GM18858 (cell line): ENCODE data around the gene DNAJB2.
"Not testable (repeated sequence)": the region's sequence is repeated elsewhere in the genome, so short reads cannot be mapped to it uniquely, and the experiment has no call there.

Experiments used
- ATAC-seq: cut with Tn5 transposase; IDR thresholded peaks from one replicate; pipeline ENCODE4 v1.9.1; 2021; ENCODE audit not compliant: unreplicated experiment

The DNAJB2 gene

DNA sequence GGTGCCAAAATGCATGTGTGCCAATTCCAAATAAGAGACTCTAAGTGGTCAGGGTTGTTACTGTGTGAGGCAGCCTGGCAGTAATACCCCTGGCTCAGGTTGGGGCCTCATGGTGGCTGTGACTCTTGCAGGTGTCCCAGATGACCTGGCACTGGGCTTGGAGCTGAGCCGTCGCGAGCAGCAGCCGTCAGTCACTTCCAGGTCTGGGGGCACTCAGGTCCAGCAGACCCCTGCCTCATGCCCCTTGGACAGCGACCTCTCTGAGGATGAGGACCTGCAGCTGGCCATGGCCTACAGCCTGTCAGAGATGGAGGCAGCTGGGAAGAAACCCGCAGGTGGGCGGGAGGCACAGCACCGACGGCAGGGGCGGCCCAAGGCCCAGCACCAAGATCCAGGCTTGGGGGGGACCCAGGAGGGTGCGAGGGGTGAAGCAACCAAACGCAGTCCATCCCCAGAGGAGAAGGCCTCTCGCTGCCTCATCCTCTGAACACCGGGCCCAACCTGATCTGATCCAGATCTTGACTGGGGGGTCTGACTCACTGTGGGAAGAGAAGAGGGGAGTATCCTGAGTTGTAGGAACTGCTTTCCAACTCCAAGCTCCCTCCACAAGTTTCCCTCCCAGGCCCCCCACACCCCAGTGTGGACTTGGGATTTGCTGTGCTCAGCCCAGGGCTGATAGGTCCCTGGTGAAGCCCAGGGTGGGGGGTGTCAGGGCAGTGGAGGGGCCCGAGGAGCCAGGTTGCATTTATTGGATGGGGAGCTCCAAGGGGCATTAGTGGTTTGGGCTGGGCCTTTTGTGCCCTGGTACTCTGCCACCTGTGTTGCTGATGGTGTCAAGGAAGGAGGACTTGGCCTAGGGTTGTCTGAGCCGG, 5.6 kb downstream of the DNAJB2 start:
- no peak for ATAC-seq

DNA sequence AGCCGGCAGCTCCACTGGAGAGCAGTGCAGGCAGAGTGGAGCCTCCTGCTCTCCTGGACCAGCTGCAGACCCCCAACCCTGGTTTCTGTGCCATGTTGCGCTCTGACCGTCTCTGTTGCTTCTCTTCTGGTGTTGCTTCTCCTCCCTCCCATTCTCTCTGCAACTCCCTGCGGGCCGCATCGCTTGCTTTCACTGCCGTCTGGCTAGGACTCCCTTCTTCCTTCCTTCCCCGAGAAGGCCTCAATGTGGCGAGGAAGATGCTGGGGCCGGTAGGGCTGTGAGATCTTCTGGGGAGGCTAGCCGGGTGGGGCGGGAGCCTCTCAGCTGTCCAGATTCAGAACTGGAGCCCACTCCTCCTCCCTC, 6.2 kb downstream of the DNAJB2 start:
- ATAC-seq: no peak

DNA sequence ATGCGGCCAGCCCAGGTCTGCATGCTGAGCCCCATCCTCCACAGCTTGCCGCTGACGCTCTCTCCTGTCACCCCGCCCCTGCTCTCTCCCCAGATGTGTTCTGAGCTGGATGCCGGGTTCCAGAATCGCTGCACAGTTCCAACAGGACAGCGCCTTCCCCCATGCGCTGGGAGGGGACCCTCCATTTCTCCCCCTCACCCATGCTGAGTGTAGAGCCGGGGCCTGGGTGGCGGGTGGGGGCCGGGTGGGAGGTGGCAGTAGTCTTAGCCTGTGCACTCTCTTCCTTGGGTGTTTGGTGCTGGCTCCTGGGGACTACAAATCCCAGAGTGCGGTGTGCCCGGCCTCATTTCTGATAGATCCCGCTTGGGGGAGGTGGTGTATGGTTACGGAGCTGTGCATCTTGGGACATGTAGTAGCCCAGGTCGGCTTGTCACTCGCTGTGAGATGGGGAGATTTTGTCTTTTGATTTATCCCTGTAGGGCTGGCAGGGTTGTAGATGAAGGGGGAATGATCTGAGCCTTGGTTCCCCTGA, 6.8 kb downstream of the DNAJB2 start:
- ATAC-seq: no peak

DNA sequence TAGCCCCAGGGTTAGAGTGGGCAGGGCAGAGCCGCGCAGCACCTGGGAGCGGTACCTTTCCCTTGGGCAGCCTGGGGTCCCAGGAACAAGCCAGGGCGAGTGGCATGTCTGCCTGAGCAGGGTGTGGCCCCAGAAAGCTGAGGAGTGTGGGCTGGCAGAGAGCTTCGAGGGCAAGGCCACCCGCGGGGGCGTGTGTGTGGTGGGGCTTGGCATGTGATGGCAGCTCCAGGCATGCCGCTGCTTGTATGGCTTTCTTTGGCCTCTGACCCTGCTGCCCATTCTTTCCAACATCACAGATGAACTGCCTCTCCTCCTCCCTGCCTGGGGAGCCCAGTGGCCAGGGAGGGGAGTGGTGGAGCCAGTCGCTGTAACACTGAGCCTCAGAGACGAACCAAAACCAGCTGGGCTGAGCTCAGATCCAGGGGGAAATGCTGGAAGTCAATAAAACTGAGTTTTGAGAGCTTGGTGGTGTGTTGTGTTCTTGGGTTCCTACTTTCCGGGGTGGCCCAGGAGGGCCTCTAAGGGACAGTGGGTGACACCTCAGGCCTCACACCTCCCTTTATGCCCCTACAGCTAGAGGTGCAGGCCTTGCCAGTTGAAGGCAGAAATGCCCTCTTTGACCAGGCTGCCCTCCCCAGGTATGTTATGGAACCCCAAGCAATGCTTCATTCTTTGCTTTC, 7.4 kb downstream of the DNAJB2 start:
- ATAC-seq: no peak

DNA sequence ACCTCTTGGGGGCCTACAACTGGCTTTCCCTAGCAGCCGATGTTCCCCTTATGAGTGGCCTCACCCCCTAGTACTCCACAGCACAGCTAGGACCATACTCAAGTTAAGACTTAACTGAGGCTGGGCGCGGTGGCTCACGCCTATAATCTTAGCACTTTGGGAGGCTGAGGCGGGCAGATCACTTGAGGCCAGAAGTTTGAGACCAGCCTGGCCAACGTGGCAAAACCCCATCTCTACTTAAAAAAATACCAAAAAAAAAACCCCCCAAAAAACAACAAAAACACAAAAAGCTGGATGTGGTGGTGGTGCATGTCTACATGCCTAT, 7.9 kb downstream of the DNAJB2 start:
- ATAC-seq: not testable (repeated sequence)

DNA sequence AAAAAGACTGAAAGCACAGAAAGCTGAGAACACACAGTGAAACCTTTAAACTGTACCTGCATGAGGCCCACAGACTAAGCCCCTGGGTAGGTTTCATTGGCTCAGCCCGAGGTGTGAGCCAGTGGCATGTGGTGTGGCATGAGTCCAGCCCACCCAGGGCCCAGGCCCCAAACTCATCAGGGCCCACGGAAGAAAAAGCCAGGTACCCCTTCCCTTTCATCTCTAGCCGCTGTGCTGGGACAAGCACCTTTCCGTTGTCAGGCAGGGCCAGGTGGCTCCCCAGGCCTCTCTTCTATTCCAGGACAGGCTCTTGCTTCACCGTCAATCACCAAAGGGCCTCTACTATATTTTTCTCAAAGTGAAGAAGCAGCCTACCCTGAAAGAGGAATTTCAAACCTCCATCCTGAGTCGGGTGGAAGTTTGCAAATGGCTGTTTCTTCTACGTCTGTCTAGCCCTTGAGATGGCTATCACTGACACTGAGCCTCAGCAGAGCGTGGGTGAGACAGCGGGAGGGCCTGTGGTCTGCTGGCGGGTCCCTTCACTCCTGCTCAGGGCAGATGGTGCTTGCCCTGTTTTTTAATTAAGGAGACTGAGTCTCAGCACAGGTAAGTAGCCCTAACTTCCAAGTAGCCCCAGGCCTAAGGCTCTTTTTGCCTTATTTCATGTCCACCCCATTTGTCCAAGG, 8.6 kb downstream of the DNAJB2 start:
- no peak for ATAC-seq

DNA sequence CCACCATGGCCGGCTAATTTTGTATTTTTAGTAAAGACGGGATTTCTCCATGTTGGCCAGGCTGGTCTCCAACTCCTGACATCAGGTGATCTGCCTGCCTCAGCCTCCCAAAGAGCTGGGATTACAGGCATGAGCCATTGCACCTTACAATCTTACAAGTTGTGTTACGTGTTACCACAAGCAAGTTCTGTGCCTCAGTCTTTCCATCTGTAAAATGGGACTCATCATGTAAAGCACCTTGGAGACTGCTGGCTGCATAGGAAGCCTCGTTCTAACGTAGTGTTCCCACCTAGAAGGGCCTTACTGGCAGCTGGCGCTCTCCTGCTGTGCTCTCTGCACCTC, 10.0 kb downstream of the DNAJB2 start:
- ATAC-seq: no peak

DNA sequence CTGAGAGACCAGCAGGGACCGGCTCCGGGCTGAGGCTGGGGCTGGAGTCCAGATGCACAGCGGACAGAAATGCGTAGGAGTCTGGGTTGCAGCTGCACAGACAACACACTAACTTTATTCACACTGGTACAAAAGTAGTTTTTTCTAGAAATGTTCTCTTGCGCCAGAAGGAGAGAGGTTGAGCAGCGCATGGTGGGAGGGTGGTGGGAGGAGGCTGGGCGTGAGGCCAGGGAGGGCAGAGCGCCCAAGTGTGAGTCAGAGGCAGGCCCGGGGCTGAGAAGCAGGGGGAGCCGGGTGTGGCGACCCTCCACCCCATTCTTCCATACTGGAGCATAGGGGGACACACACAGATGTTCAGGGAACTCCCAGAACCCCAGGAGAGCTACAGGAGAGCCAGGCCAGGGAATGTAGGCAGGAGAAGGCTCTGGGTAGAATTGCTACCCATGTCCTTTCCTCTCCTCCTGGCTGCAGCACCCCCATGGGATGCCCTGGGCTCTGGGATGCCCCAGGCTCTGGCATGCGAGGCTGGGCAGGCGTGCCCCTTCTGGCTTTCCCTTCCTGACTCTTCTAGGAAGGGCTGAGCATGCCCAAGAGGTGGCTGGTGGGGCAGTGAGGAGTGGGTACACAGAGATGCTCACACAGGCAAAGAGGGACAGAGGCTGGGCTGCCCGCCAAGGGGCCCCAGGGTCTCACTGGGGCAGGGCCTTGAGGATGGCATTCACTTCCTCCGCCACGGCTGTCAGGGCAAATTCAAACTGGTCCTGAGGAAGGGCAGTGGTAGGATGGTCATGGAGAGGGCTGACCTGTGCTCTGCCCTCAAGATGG, 10.6 kb downstream of the DNAJB2 start:
- ATAC-seq: no peak

DNA sequence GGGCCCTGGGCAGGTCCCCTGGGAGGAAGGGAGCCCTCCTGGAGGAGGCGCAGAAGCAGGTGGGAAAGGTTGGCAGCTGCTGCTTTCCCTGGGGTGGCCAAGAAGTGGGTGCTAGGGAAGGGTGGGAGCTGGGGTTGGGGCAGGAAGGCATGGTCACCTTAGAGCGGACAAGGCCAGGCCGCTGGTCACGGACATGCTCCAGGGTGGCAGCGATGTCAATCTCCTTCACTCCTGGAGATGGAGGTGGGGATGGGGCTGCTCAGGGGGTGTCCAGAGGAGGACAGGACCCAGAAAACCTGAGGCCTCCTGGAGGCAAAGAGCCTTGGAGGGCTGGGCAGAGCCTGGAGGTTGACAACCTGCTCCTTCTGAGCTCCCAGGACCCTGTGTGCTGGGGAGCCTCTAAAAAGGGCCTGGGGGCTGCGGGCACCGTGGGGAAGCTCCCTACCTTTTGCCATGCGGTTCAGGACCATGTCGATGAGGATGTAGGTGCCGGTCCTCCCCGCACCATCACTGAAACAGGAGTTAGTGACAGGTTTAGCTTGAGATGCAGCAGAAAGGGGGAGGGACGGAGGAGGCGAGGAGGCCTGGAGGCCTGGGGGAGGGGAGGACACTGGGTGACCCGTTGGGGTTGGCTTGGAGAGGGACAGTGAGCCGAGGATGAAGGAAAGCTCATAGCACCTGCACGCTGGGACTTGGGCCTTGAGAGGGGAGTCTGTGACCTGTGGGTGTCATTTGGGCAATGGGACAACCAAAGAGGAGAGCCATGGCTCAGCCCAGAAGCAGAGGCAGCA, 11.4 kb downstream of the DNAJB2 start:
- ATAC-seq: no peak

DNA sequence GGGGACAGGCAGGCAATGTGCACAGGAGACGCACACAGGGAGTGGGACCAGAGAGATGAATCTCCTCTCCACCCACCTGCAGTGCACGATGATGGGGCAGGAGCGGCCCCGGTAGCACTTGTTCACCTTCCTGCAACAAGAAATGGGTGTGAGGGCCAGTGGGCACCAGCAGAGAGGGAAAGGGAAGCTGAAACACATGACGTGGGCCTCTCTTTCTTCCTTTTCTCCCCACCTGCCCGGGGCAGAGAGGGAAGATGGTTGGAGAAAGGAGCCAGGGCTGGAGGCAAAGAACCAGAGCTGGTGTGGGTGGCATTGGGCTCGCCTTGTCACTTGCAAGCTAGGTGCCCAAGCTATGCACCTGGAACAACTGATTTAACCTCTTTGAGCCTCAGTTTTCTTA, 12.2 kb downstream of the DNAJB2 start:
- no peak for ATAC-seq

DNA sequence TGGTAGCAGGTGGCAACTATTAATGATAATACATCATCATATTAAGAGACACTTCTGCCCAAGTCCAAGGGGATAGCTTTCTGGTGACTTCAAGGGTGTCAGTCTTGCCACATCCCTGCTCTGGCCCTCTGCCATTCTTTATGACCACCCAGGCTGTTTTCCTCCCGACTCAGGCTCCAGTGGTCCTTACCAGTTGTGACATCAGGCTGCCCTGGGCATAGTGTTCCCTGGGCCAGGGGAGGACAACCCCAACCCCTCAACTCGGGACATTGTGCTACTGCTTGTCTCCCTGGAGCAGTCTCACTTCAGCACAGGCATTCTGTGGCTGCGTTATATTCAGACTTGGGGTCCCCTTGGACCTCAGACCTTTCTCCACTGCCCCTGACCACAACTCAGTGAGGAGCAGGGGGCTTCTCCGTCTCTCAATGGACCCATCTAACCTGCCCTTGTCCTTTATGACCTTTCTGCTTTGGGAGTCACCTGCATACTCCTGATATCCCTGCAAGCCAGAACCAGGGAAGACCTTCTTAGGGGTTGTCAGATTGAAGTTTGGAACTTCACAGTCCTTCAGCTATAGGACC, 12.8 kb downstream of the DNAJB2 start:
- no peak for ATAC-seq

DNA sequence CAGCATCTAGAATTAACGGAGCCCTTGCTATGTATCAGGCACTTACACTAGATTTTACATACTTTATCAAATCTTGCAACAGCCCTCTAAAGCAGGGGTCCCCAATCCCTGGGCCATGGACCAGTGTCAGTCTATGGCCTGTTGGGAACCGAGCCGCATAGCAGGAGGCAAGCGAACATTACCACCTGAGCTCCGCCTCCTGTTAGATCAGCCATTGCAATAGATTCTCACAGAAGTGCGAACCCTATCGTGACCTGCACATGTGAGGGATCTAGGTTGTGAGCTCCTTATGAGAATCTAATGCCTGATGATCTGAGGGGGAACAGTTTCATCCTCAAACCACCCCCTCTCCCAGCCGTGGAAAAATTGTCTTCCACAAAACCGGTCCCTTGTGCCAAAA, 13.4 kb downstream of the DNAJB2 start:
- ATAC-seq: no peak

DNA sequence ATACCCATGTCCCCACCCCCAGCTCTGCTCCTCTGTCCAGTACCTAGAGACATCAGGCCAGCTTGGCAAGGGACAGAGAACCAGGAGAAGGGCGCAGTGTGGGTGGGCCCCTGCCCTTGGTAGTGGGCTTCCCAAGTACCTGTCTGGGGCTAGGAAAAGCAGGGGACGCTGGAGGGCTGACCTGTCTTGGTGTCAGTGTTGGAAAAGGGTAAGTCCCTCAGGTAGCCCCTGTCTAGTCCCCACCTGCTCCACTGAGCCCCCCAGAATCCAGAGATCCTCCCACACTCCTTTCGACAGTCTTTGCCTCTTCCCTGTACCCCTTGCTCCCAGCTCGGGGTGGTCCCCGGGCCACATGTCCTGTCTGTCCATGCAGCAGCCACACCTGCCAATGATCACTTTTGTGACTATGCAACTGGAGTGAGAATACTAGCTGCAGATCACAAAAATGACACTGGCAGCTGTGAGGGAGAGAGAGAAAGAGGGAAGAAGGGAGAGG, 14.6 kb downstream of the DNAJB2 start:
- no peak for ATAC-seq

DNA sequence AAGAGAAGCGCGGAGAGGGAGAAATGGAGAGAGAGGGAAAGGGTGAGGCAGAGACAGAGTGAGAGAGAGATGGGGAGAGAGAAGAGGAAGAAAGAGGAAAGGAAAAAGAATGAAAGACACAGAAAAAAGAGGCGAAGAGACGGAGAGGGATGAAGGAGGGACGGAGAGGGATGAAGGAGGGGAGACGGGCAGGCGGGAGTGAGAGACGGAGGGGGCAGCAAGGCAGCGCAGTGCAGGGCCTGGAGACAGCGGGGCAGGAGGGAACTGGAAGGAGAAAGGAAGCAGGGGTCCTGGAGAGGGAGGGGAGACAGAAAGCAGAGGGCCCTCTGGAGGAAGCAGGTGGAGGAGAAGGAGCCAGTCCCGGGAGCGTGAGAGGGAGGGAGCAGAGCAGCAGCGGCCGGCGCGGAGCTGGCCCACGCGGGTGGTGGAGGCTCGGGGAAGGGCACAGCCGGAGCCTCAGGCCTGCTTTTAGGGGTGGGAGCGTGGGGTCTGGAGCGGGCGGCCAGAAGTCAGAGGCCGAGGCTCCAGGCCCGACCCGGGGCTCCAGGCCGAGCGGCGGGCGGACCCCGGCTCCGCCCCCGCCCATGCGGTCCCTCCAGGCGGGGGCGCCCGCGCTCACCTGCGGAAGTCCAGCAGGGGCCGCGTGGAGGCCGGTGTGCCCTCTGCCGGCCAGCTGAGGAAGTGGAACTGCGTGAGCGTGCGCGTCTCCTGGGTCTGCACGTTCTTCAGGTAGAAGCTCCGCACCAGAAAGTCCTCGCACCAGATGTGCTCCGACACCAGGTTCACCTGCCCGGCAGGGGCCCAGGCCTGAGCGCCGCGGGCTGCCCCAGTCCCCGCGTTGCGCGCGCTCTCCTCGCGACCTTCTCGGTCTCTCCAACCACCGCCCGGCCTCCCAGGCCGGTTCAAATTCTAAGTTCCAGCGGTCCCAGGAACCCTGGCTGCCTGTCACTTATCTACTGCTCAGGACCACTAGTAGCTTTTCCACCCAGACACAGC, 15.5 kb downstream of the DNAJB2 start:
- ATAC-seq: peak; percentile 77

DNA sequence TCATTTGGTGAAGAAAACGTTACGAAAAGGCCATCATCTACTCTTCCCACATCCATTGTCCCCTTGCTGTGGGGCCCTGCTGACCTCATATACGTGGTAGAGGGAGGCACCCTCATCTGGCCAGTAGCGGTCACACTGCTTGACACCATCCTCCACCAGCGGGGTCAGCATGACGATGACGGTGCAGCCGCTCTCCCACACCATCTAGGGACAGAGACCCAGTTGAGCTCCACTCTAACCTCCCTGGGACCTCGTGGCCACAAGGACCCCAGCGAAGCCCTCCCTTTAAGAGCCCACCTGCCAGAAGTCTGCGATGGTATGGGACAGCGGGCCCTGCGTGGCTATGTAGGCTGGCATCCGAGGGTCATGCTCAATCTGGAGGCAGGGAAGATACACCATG, 17.0 kb downstream of the DNAJB2 start:
- no peak for ATAC-seq

DNA sequence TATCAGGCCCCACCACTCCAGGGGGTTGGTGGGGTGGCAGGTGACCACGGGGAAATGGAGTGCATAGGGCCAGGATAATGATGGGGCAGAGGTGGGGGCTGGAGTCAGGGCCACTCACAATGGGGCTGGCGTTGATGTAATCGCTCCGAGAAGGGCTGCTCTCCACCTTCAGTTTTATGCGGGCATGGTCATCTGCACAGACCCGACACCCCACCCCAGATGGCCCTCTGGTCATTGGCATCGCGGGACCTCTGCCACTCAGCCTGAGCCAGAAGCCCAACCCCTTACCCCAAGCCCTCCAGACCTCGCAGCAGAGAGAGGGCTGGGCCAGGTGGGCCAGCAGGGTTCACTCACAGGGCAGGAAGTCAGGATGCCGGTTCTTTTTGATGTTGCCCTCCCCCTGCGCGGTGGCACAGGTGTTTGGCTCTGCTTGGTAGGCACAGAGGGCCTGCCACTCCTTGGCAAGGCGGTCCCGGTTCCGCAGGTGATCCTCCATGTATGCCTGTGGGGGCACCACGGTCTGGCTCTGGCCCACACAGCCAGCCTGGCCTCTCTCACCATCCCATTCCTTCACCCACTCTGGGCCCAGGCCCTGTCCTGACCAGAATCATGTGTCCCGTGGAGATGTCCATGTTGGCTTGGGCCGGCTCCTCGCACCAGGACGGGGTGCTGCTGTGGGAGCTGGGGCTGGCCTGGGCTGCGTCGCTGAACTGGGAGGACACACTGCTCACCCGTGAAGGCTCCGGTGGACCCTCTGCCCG, 17.6 kb downstream of the DNAJB2 start:
- ATAC-seq: no peak

DNA sequence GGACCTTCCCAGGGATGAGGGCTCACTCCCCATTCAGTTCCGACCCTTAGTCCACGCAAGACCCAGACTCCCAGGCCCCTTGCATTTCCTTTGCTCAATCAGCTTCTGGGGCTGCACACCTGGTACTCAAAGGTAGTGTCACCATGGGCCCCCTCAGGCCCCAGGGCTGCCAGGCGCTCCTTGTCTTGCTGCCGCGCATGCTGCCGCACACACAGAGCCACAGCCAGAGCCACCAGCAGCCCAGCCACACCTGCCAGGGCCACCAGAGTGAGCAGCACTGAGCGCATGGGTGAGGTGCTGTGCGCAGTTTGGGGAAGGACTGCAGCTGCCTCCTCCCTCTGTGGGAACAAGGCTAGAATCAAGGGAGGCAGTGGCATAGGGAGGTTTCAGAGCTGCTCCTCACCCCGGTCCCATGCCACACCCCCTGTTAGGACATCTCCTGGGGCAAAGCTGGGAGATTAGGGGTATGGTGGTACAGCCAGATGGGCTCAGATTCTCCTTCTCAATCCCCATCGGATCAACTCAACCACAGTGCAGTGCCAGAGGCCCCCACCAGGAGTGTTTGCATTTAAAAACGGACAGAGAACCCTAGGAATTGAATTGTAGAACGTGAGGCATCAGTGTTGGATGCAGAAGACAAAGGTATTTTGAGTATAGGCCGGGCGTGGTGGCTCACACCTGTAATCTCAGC, 18.7 kb downstream of the DNAJB2 start:
- ATAC-seq: no peak
